Measurements from ENCODE around the gene LNPK.

Gene LNPK

GRCh38 chr2:175892046-175892445, 110.0 kb downstream of the LNPK start:
- H3K4me2 ChIP-seq (ENCODE audit: insufficient read depth, low read length, poor library complexity, severe bottlenecking) = no peak overlapping the region
- H2AK5ac ChIP-seq (ENCODE audit: low read depth, low read length) = no peak overlapping the region
- H3K27me3 ChIP-seq (ENCODE audit: control insufficient read depth in 3 of 3, insufficient read depth in 3 of 3, low read depth in 1 of 3, low read length in 3 of 3) = peaks cover 0 to 3% (median 2%) of the 10 kb centered on the region in 3 experiments
- no peaks in the 10 kb centered on the region for H3K79me1 ChIP-seq (ENCODE audit: low read depth, low read length)
- no peak overlapping the region for H4K91ac ChIP-seq (ENCODE audit: low read depth, low read length, poor library complexity)
- H2AFZ ChIP-seq (ENCODE audit: low read length) = peak overlapping the region; percentile 16
- H2BK120ac ChIP-seq (ENCODE audit: low read depth, low read length) = no peak overlapping the region
- no peak overlapping the region for H2BK15ac ChIP-seq (ENCODE audit: low read length)
- no peak overlapping the region for H3K9ac ChIP-seq (ENCODE audit: low read depth, low read length, poor library complexity)
- DNase-seq (ENCODE audit: low spot score) = no peak
- H3K4me1 ChIP-seq (ENCODE audit: control insufficient read depth in 2 of 2, insufficient read depth in 1 of 2, low read depth in 1 of 2, low read length in 2 of 2) = peaks cover 0 to 5% of the 10 kb centered on the region in 2 donors
- no peak overlapping the region for H3K4me3 ChIP-seq (ENCODE audit: low read length in 2 of 2)
- no peak overlapping the region for H4K8ac ChIP-seq (ENCODE audit: low read depth, low read length)
- H3K18ac ChIP-seq (ENCODE audit: low read length) = no peak overlapping the region
- no peaks in the 10 kb centered on the region for H3K36me3 ChIP-seq (replicated peaks in 1 of 2; ENCODE audit: control insufficient read depth in 2 of 2, insufficient read depth in 2 of 2, low read length in 2 of 2)
- H3K9me3 ChIP-seq (replicated peaks in 1 of 2; ENCODE audit: control insufficient read depth in 2 of 2, insufficient read depth in 1 of 2, low read depth in 1 of 2, low read length in 2 of 2) = no peaks in the 10 kb centered on the region
- WGBS, 2 donors (ENCODE audit: extremely low coverage in 2 of 2, insufficient read length in 2 of 2, insufficient replicate concordance in 1 of 2) = no CpG with 5 or more reads among the region's 2 CpGs
- H2BK12ac ChIP-seq (ENCODE audit: low read length) = no peak overlapping the region
- no peak overlapping the region for H3K4ac ChIP-seq (ENCODE audit: low read length)
- H2BK5ac ChIP-seq (ENCODE audit: low read length) = no peak overlapping the region
- H3K27ac ChIP-seq (replicated peaks; ENCODE audit: low read length) = no peak overlapping the region
- H3K14ac ChIP-seq (ENCODE audit: low read length) = no peak overlapping the region
- no peak overlapping the region for H3K23ac ChIP-seq (ENCODE audit: low read depth, low read length, poor library complexity)

DNA sequence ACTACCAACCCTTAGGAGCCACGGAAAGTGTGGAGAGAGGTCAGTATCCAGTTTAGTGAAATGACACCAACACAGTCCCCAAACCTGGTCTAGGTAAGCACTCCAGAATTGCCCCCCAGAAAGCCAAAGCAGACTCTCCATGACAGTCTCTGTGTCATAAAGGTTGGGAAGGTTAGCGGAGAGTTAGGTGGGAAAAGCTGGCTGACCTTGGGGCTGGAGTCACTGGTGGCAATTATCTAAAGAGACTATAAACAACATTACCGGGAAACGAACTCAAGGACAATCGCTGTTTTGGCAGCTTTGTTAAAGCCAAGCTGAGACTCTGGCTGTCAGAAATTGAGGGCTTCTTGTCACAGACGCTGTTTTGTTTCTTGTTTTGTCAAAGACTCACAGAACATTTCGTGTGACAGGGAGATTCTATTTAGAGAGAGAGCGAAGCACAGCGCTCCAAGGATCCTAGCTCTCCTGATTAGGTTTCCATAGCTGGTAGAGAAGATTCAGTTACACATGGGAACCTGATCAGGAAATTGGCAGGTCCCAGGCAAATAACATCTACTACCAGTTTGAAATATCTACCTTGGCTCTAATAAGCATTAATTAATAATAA, 111.3 kb downstream of the LNPK start:
- no peak overlapping the region for H2AK5ac ChIP-seq (ENCODE audit: low read depth, low read length)
- H3K9ac ChIP-seq (ENCODE audit: low read depth, low read length, poor library complexity) = no peak overlapping the region
- H4K91ac ChIP-seq (ENCODE audit: low read depth, low read length, poor library complexity) = no peak overlapping the region
- H2BK120ac ChIP-seq (ENCODE audit: low read depth, low read length) = no peak overlapping the region
- no peak overlapping the region for H2BK5ac ChIP-seq (ENCODE audit: low read length)
- H3K4me3 ChIP-seq (ENCODE audit: low read length in 2 of 2) = no peak overlapping the region
- H3K79me1 ChIP-seq (ENCODE audit: low read depth, low read length) = no peaks in the 10 kb centered on the region
- no peak overlapping the region for H3K4me2 ChIP-seq (ENCODE audit: insufficient read depth, low read length, poor library complexity, severe bottlenecking)
- no peak for DNase-seq (ENCODE audit: low spot score)
- no peak overlapping the region for H3K4ac ChIP-seq (ENCODE audit: low read length)
- H3K4me1 ChIP-seq (ENCODE audit: control insufficient read depth in 2 of 2, insufficient read depth in 1 of 2, low read depth in 1 of 2, low read length in 2 of 2) = peaks cover 0 to 5% of the 10 kb centered on the region in 2 donors
- H3K36me3 ChIP-seq (replicated peaks in 1 of 2; ENCODE audit: control insufficient read depth in 2 of 2, insufficient read depth in 2 of 2, low read length in 2 of 2) = no peaks in the 10 kb centered on the region
- no peak overlapping the region for H2BK15ac ChIP-seq (ENCODE audit: low read length)
- no peak overlapping the region for H3K23ac ChIP-seq (ENCODE audit: low read depth, low read length, poor library complexity)
- no CpG with 5 or more reads among the region's 9 CpGs for WGBS, 2 donors (ENCODE audit: extremely low coverage in 2 of 2, insufficient read length in 2 of 2, insufficient replicate concordance in 1 of 2)
- H4K8ac ChIP-seq (ENCODE audit: low read depth, low read length) = no peak overlapping the region
- peaks cover 0 to 3% (median 2%) of the 10 kb centered on the region in 3 experiments for H3K27me3 ChIP-seq (ENCODE audit: control insufficient read depth in 3 of 3, insufficient read depth in 3 of 3, low read depth in 1 of 3, low read length in 3 of 3)
- no peak overlapping the region for H3K14ac ChIP-seq (ENCODE audit: low read length)
- no peak overlapping the region for H2AFZ ChIP-seq (ENCODE audit: low read length)
- H2BK12ac ChIP-seq (ENCODE audit: low read length) = no peak overlapping the region
- H3K9me3 ChIP-seq (replicated peaks in 1 of 2; ENCODE audit: control insufficient read depth in 2 of 2, insufficient read depth in 1 of 2, low read depth in 1 of 2, low read length in 2 of 2) = no peaks in the 10 kb centered on the region
- H3K27ac ChIP-seq (replicated peaks; ENCODE audit: low read length) = no peak overlapping the region
- no peak overlapping the region for H3K18ac ChIP-seq (ENCODE audit: low read length)

DNA sequence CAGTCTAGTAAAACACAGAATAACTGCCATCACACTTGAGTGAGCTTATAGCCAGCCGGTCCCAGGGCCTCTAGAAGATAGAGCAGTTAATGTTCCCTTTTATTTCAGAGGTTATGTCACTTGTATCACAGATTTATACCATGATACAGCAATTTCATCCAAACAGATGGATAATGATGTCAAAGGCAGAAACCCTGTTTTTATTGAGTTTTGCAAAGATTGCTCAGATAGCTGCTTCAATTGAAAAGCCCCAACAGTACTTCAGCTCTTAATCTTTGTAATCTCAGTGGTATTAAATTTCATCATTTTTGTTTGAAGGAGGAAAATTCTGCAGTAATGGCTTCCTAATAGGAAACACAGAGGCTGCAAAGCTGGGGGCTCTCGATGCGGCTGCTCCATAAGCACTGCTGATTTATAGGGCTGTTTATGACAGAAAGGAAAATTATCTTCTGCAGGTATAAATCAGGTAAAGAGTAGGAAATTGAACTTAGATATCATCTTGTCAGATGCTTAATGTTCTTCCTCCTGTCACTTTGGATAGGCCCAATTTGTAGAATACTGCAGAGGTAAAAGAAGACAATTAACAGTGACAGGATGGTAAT, 112.3 kb downstream of the LNPK start:
- no peak overlapping the region for H2AFZ ChIP-seq (ENCODE audit: low read length)
- peaks cover 0 to 3% (median 2%) of the 10 kb centered on the region in 3 experiments for H3K27me3 ChIP-seq (ENCODE audit: control insufficient read depth in 3 of 3, insufficient read depth in 3 of 3, low read depth in 1 of 3, low read length in 3 of 3)
- no peaks in the 10 kb centered on the region for H3K79me1 ChIP-seq (ENCODE audit: low read depth, low read length)
- peaks cover 0 to 5% of the 10 kb centered on the region in 2 donors for H3K4me1 ChIP-seq (ENCODE audit: control insufficient read depth in 2 of 2, insufficient read depth in 1 of 2, low read depth in 1 of 2, low read length in 2 of 2)
- no peak overlapping the region for H3K18ac ChIP-seq (ENCODE audit: low read length)
- no peak overlapping the region for H4K8ac ChIP-seq (ENCODE audit: low read depth, low read length)
- H2BK15ac ChIP-seq (ENCODE audit: low read length) = no peak overlapping the region
- no peak overlapping the region for H3K23ac ChIP-seq (ENCODE audit: low read depth, low read length, poor library complexity)
- no peak overlapping the region for H2BK12ac ChIP-seq (ENCODE audit: low read length)
- no peaks in the 10 kb centered on the region for H3K9me3 ChIP-seq (replicated peaks in 1 of 2; ENCODE audit: control insufficient read depth in 2 of 2, insufficient read depth in 1 of 2, low read depth in 1 of 2, low read length in 2 of 2)
- H3K4me3 ChIP-seq (ENCODE audit: low read length in 2 of 2) = no peak overlapping the region
- no peak overlapping the region for H3K14ac ChIP-seq (ENCODE audit: low read length)
- no peak overlapping the region for H4K91ac ChIP-seq (ENCODE audit: low read depth, low read length, poor library complexity)
- no peak overlapping the region for H2AK5ac ChIP-seq (ENCODE audit: low read depth, low read length)
- no peak overlapping the region for H3K4ac ChIP-seq (ENCODE audit: low read length)
- H3K36me3 ChIP-seq (replicated peaks in 1 of 2; ENCODE audit: control insufficient read depth in 2 of 2, insufficient read depth in 2 of 2, low read length in 2 of 2) = no peaks in the 10 kb centered on the region
- H2BK120ac ChIP-seq (ENCODE audit: low read depth, low read length) = no peak overlapping the region
- H3K9ac ChIP-seq (ENCODE audit: low read depth, low read length, poor library complexity) = no peak overlapping the region
- H2BK5ac ChIP-seq (ENCODE audit: low read length) = no peak overlapping the region
- no peak overlapping the region for H3K4me2 ChIP-seq (ENCODE audit: insufficient read depth, low read length, poor library complexity, severe bottlenecking)
- WGBS, 2 donors (ENCODE audit: extremely low coverage in 2 of 2, insufficient read length in 2 of 2, insufficient replicate concordance in 1 of 2) = no CpG with 5 or more reads among the region's 3 CpGs
- DNase-seq (ENCODE audit: low spot score) = no peak
- no peak overlapping the region for H3K27ac ChIP-seq (replicated peaks; ENCODE audit: low read length)

- no peak overlapping the region for H2BK5ac ChIP-seq (ENCODE audit: low read length)
- no peak overlapping the region for H2BK12ac ChIP-seq (ENCODE audit: low read length)
- no peaks in the 10 kb centered on the region for H3K36me3 ChIP-seq (replicated peaks in 1 of 2; ENCODE audit: control insufficient read depth in 2 of 2, insufficient read depth in 2 of 2, low read length in 2 of 2)
- H4K8ac ChIP-seq (ENCODE audit: low read depth, low read length) = no peak overlapping the region
- no peak overlapping the region for H3K9ac ChIP-seq (ENCODE audit: low read depth, low read length, poor library complexity)
- peaks cover 0 to 3% (median 2%) of the 10 kb centered on the region in 3 experiments for H3K27me3 ChIP-seq (ENCODE audit: control insufficient read depth in 3 of 3, insufficient read depth in 3 of 3, low read depth in 1 of 3, low read length in 3 of 3)
- no peak for DNase-seq (ENCODE audit: low spot score)
- H2BK120ac ChIP-seq (ENCODE audit: low read depth, low read length) = no peak overlapping the region
- no peak overlapping the region for H3K27ac ChIP-seq (replicated peaks; ENCODE audit: low read length)
- H3K9me3 ChIP-seq (replicated peaks in 1 of 2; ENCODE audit: control insufficient read depth in 2 of 2, insufficient read depth in 1 of 2, low read depth in 1 of 2, low read length in 2 of 2) = no peaks in the 10 kb centered on the region
- no peak overlapping the region for H3K4me3 ChIP-seq (ENCODE audit: low read length in 2 of 2)
- H3K4me2 ChIP-seq (ENCODE audit: insufficient read depth, low read length, poor library complexity, severe bottlenecking) = no peak overlapping the region
- H3K79me1 ChIP-seq (ENCODE audit: low read depth, low read length) = no peaks in the 10 kb centered on the region
- H4K91ac ChIP-seq (ENCODE audit: low read depth, low read length, poor library complexity) = no peak overlapping the region
- H2AFZ ChIP-seq (ENCODE audit: low read length) = no peak overlapping the region
- H2AK5ac ChIP-seq (ENCODE audit: low read depth, low read length) = no peak overlapping the region
- WGBS, 2 donors (ENCODE audit: extremely low coverage in 2 of 2, insufficient read length in 2 of 2, insufficient replicate concordance in 1 of 2) = no CpG with 5 or more reads among the region's 2 CpGs
- H2BK15ac ChIP-seq (ENCODE audit: low read length) = no peak overlapping the region
- H3K4ac ChIP-seq (ENCODE audit: low read length) = no peak overlapping the region
- no peak overlapping the region for H3K23ac ChIP-seq (ENCODE audit: low read depth, low read length, poor library complexity)
- peaks cover 0 to 5% of the 10 kb centered on the region in 2 donors for H3K4me1 ChIP-seq (ENCODE audit: control insufficient read depth in 2 of 2, insufficient read depth in 1 of 2, low read depth in 1 of 2, low read length in 2 of 2)
- no peak overlapping the region for H3K18ac ChIP-seq (ENCODE audit: low read length)
- H3K14ac ChIP-seq (ENCODE audit: low read length) = no peak overlapping the region
Measured at GRCh38 chr2:175887776-175888175, 114.3 kb downstream of the LNPK start.
